ENCODE measurements around the gene RFX8. TPM values are rescaled to one million over a fixed set of nuclear protein-coding genes. Genes with fewer than 3 reads are reported as not detected.
"Not testable (repeated sequence)": the region's sequence is repeated elsewhere in the genome, so short reads cannot be mapped to it uniquely, and the experiment has no call there.

RFX8 gene
- total RNA-seq, 1 experiment from 2014 or later: not detected

GRCh38 chr2:101509499-101510284 lies 34.8 kb upstream of the RFX8 start:
- intact Hi-C loops (cut with micrococcal nuclease): no loop called here
- CTCF ChIA-PET: interaction anchor here (0.8 to 1.9 kb wide), 2 partner anchors 167 to 258 kb away, joined by 3 to 8 read pairs; no protein-coding TSS in a partner anchor
- TF ChIP-seq CTCF (IDR thresholded peaks at IDR 0.05; ENCODE audit: unreplicated experiment): no peak

GRCh38 chr2:101508636-101509035 lies 33.7 kb upstream of the RFX8 start:
- H3K27ac Mint-ChIP-seq (ENCODE audit: low read depth, unreplicated experiment): no peak overlapping the region
- H3K4me1 Mint-ChIP-seq (ENCODE audit: insufficient read depth, unreplicated experiment): no peaks in the 10 kb centered on the region
- intact Hi-C loops (cut with micrococcal nuclease): no loop called here
- H3K9me3 Mint-ChIP-seq (ENCODE audit: unreplicated experiment): no peaks in the 10 kb centered on the region
- H3K27me3 Mint-ChIP-seq (ENCODE audit: insufficient read depth, unreplicated experiment): no peaks in the 10 kb centered on the region
- POLR2A ChIA-PET: interaction anchor here (0.7 kb wide), 1 partner anchor 343 kb away, joined by 3 read pairs; no protein-coding TSS in a partner anchor
- H3K36me3 Mint-ChIP-seq (ENCODE audit: insufficient read depth, unreplicated experiment): no peaks in the 10 kb centered on the region
- no peak overlapping the region for H3K4me3 Mint-ChIP-seq (ENCODE audit: unreplicated experiment)
- DNase-seq (ENCODE audit: unreplicated experiment): no peak
- TF ChIP-seq CTCF (IDR thresholded peaks at IDR 0.05; ENCODE audit: unreplicated experiment): no peak
- CTCF ChIA-PET: interaction anchor here (1.9 kb wide), 1 partner anchor 166 kb away, joined by 8 read pairs; no protein-coding TSS in a partner anchor
- BruUV-seq (replicated peaks): no TSS peak

More at GRCh38 chr2:101509499-101510284, 34.8 kb upstream of the RFX8 start:
- no peaks in the 10 kb centered on the region for H3K27me3 Mint-ChIP-seq (ENCODE audit: insufficient read depth, unreplicated experiment)
- no peak overlapping the region for H3K4me3 Mint-ChIP-seq (ENCODE audit: unreplicated experiment)
- H3K9me3 Mint-ChIP-seq (ENCODE audit: unreplicated experiment): no peaks in the 10 kb centered on the region
- POLR2A ChIA-PET: interaction anchor here (0.6 kb wide), 1 partner anchor 113 kb away, joined by 3 read pairs; no protein-coding TSS in a partner anchor
- no peak overlapping the region for H3K27ac Mint-ChIP-seq (ENCODE audit: low read depth, unreplicated experiment)
- DNase-seq (ENCODE audit: unreplicated experiment): no peak
- no peaks in the 10 kb centered on the region for H3K4me1 Mint-ChIP-seq (ENCODE audit: insufficient read depth, unreplicated experiment)
- H3K36me3 Mint-ChIP-seq (ENCODE audit: insufficient read depth, unreplicated experiment): no peaks in the 10 kb centered on the region
- no TSS peak for BruUV-seq (replicated peaks)

- DNase-seq (ENCODE audit: unreplicated experiment); H3K4me3 Mint-ChIP-seq (ENCODE audit: unreplicated experiment); H3K36me3 Mint-ChIP-seq (ENCODE audit: insufficient read depth, unreplicated experiment); H3K27ac Mint-ChIP-seq (ENCODE audit: low read depth, unreplicated experiment); H3K9me3 Mint-ChIP-seq (ENCODE audit: unreplicated experiment); H3K27me3 Mint-ChIP-seq (ENCODE audit: insufficient read depth, unreplicated experiment); CTCF ChIA-PET; intact Hi-C loops (cut with micrococcal nuclease); BruUV-seq (replicated peaks); POLR2A ChIA-PET; H3K4me1 Mint-ChIP-seq (ENCODE audit: insufficient read depth, unreplicated experiment): not testable (repeated sequence)
Observed at GRCh38 chr2:101505276-101505675, 30.4 kb upstream of the RFX8 start.

- H3K9me3 Mint-ChIP-seq (ENCODE audit: unreplicated experiment); H3K4me3 Mint-ChIP-seq (ENCODE audit: unreplicated experiment); BruUV-seq (replicated peaks); H3K4me1 Mint-ChIP-seq (ENCODE audit: insufficient read depth, unreplicated experiment); intact Hi-C loops (cut with micrococcal nuclease); H3K27ac Mint-ChIP-seq (ENCODE audit: low read depth, unreplicated experiment); POLR2A ChIA-PET; DNase-seq (ENCODE audit: unreplicated experiment); H3K36me3 Mint-ChIP-seq (ENCODE audit: insufficient read depth, unreplicated experiment); H3K27me3 Mint-ChIP-seq (ENCODE audit: insufficient read depth, unreplicated experiment): not testable (repeated sequence)
- CTCF ChIA-PET: interaction anchor here (0.6 kb wide), 1 partner anchor 100 kb away, joined by 3 read pairs; no protein-coding TSS in a partner anchor
Observed at GRCh38 chr2:101504744-101505143, 29.8 kb upstream of the RFX8 start.

GRCh38 chr2:101502095-101502494 lies 27.2 kb upstream of the RFX8 start:
- Mint-ChIP-seq H3K4me1 (ENCODE audit: insufficient read depth, unreplicated experiment) (peaks cover 5% of the 10 kb centered on the region), H3K27ac (ENCODE audit: low read depth, unreplicated experiment) (no peak overlapping the region), H3K9me3 (ENCODE audit: unreplicated experiment) (no peaks in the 10 kb centered on the region), H3K36me3 (ENCODE audit: insufficient read depth, unreplicated experiment) (no peaks in the 10 kb centered on the region), H3K27me3 (ENCODE audit: insufficient read depth, unreplicated experiment) (no peaks in the 10 kb centered on the region), H3K4me3 (ENCODE audit: unreplicated experiment) (no peak overlapping the region)
- CTCF ChIA-PET: interaction anchor here (0.5 kb wide), 1 partner anchor 168 kb away, joined by 3 read pairs; no protein-coding TSS in a partner anchor
- intact Hi-C loops (cut with micrococcal nuclease): no loop called here
- BruUV-seq (replicated peaks): no TSS peak
- POLR2A ChIA-PET: interaction anchor here (0.5 to 1.0 kb wide), 2 partner anchors 11 to 152 kb away, joined by 3 read pairs; no protein-coding TSS in a partner anchor
- no peak for TF ChIP-seq CTCF (IDR thresholded peaks at IDR 0.05; ENCODE audit: unreplicated experiment)
- no peak for DNase-seq (ENCODE audit: unreplicated experiment)

Measured in MCF 10A (cell line).